HL-60 (cell line): ENCODE results near the gene PALLD.

ENCODE experiments used
- CTCF ChIP-seq: IDR thresholded peaks from one replicate; pipeline ENCODE4 v1.5.1; 2011; ENCODE audit warnings: low read length, control low read depth, inconsistent platforms; ENCODE audit not compliant: insufficient read depth
- GABPA ChIP-seq: IDR thresholded peaks from 2 replicates; pipeline ENCODE4 v1.6.1; 2012; ENCODE audit warnings: low read depth
- POLR2AphosphoS5 ChIP-seq: IDR thresholded peaks from 2 replicates; pipeline ENCODE4 v1.6.1; 2012; ENCODE audit warnings: low read depth
- SPI1 ChIP-seq: IDR thresholded peaks from 2 replicates; pipeline ENCODE4 v1.6.1; 2012; ENCODE audit warnings: low read depth, mild to moderate bottlenecking, borderline replicate concordance
- TF ChIP-seq, protein P1 (sequence below): IDR thresholded peaks from 2 replicates; pipeline ENCODE4 v1.6.1; 2012; ENCODE audit warnings: low read depth; ENCODE audit not compliant: insufficient replicate concordance

DNA sequence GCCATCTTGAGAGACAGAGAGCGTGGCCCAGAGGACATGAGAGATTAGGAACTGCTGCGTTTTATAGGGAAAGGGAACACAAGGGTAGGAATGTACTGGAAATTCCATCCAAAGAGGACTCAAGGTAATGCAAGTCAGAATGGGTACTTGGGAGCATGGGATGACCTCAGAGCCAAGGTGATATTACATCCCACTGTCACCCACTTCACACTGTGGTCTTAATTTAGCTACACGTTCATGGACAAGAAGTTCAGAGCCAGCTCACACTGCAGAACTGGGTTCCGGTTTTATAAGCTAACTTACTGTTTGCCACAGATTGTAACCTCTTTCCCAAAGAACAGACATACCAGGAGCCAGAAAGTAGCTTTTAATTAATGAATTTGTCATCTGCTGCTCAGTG lies 268.5 kb downstream of the PALLD start:
- TF ChIP-seq SPI1 (no peak), CTCF (no peak), POLR2AphosphoS5 (no peak), GABPA (no peak)
- TF ChIP-seq, protein P1, sequence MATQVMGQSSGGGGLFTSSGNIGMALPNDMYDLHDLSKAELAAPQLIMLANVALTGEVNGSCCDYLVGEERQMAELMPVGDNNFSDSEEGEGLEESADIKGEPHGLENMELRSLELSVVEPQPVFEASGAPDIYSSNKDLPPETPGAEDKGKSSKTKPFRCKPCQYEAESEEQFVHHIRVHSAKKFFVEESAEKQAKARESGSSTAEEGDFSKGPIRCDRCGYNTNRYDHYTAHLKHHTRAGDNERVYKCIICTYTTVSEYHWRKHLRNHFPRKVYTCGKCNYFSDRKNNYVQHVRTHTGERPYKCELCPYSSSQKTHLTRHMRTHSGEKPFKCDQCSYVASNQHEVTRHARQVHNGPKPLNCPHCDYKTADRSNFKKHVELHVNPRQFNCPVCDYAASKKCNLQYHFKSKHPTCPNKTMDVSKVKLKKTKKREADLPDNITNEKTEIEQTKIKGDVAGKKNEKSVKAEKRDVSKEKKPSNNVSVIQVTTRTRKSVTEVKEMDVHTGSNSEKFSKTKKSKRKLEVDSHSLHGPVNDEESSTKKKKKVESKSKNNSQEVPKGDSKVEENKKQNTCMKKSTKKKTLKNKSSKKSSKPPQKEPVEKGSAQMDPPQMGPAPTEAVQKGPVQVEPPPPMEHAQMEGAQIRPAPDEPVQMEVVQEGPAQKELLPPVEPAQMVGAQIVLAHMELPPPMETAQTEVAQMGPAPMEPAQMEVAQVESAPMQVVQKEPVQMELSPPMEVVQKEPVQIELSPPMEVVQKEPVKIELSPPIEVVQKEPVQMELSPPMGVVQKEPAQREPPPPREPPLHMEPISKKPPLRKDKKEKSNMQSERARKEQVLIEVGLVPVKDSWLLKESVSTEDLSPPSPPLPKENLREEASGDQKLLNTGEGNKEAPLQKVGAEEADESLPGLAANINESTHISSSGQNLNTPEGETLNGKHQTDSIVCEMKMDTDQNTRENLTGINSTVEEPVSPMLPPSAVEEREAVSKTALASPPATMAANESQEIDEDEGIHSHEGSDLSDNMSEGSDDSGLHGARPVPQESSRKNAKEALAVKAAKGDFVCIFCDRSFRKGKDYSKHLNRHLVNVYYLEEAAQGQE = no peak
